ENCODE measurements around the gene SEPHS1.

DNA sequence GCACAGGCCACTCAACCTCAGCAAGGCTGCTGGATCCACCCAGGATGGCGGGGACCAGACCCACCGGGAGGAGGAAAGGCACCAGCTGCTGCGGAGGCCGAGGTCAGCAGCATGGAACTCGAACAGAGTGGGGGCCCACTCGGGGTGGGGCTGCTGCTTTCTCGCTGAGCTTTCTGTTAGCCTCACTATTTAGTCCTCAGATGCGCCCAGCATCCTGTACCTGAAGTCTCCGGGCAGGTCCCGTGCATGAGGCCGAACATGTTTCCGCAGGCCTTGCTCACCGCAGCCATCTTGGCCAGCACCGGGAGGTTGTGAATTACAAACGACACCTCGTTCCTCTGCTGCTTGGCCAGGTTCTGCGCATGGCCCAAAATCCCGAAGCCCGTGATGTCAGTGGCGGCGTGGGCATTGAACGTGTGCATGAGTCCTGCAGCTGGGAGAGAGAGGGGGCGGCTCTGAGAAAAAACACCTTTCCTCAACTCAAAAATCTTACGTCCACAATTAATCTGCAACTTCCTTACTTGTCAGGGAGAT, 25.4 kb downstream of the SEPHS1 start:
- TF ChIP-seq KLF10 (tag by site-specific recombination; IDR thresholded peaks at IDR 0.05) (no peak), CTCF (tag by site-specific recombination; IDR thresholded peaks at IDR 0.05) (no peak), TCF7L2 (IDR thresholded peaks at IDR 0.05; ENCODE audit: borderline replicate concordance, low read depth, low read length) (no peak), ZNF248 (tag by site-specific recombination; IDR thresholded peaks at IDR 0.05) (no peak), SP2 (tag by site-specific recombination; IDR thresholded peaks at IDR 0.05) (no peak), REST (tag by site-specific recombination; IDR thresholded peaks at IDR 0.05) (no peak)

All from HEK293 (cell line).